ENCODE data around the gene ANKS1A.
"Not testable (repeated sequence)": the region's sequence is repeated elsewhere in the genome, so short reads cannot be mapped to it uniquely, and the experiment has no call there.

DNA sequence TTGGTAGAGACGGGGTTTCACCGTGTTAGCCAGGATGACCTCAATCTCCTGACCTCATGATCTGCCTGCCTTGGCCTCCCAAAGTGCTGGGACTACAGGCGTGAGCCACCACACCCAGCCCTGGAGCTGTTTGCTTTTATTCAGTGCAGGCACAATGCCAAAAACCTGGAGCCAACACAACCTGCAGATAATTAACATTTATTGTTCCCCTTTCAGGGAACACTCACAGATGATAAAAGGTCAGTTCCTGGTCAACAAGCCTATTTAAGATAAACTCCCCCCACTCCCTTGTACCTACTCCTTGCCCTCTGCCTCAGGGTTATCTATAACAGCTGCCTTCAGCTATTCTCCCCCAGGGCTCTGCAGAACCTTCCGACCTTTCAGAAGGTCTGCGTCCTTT, 218.7 kb downstream of the ANKS1A start:
- TF ChIP-seq, protein P1, sequence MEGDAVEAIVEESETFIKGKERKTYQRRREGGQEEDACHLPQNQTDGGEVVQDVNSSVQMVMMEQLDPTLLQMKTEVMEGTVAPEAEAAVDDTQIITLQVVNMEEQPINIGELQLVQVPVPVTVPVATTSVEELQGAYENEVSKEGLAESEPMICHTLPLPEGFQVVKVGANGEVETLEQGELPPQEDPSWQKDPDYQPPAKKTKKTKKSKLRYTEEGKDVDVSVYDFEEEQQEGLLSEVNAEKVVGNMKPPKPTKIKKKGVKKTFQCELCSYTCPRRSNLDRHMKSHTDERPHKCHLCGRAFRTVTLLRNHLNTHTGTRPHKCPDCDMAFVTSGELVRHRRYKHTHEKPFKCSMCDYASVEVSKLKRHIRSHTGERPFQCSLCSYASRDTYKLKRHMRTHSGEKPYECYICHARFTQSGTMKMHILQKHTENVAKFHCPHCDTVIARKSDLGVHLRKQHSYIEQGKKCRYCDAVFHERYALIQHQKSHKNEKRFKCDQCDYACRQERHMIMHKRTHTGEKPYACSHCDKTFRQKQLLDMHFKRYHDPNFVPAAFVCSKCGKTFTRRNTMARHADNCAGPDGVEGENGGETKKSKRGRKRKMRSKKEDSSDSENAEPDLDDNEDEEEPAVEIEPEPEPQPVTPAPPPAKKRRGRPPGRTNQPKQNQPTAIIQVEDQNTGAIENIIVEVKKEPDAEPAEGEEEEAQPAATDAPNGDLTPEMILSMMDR (IDR thresholded peaks at IDR 0.05; ENCODE audit: low read depth, low read length, poor library complexity, severe bottlenecking): not testable (repeated sequence)
- TF ChIP-seq EZH2phosphoT487 (IDR thresholded peaks at IDR 0.05; ENCODE audit: borderline replicate concordance, low read length): not testable (repeated sequence)
